K562 (cell line): ENCODE measurements around the gene ARL8A. TPM values are rescaled to one million over a fixed set of nuclear protein-coding genes. Genes with fewer than 3 reads are reported as not detected.

Experiments used
- ARID4B ChIP-seq: sonication (generic); formaldehyde crosslinking; IDR thresholded peaks from 2 replicates; pipeline ENCODE4 v1.8.0; 2022; ENCODE audit warnings: mild to moderate bottlenecking, missing genetic modification reagents
- BRF1 ChIP-seq: IDR thresholded peaks from 3 replicates; pipeline ENCODE4 v1.6.1; 2011; ENCODE audit warnings: borderline replicate concordance, mild to moderate bottlenecking; ENCODE audit not compliant: insufficient read length; ENCODE audit errors: extremely low read depth
- CHD2 ChIP-seq: IDR thresholded peaks from 2 replicates; pipeline ENCODE4 v1.6.1; 2011; ENCODE audit warnings: low read depth, low read length
- GATAD2B ChIP-seq: fragments of 450-650 bp; IDR thresholded peaks from 2 replicates; pipeline ENCODE4 v1.6.1; 2017; ENCODE audit warnings: mild to moderate bottlenecking, borderline replicate concordance
- MCM2 ChIP-seq: fragments of 450-650 bp; IDR thresholded peaks from 2 replicates; pipeline ENCODE4 v1.6.1; 2017; ENCODE audit warnings: low read depth, mild to moderate bottlenecking
- NCOA1 ChIP-seq: fragments of 450-650 bp; IDR thresholded peaks from 2 replicates; pipeline ENCODE4 v1.6.1; 2016; ENCODE audit warnings: low read depth
- NELFE ChIP-seq: IDR thresholded peaks from 2 replicates; pipeline ENCODE4 v1.6.1; 2011; ENCODE audit warnings: mild to moderate bottlenecking; ENCODE audit not compliant: insufficient read depth, insufficient read length
- PATZ1 ChIP-seq: fragments of 250-450 bp; sonication (Bioruptor Pico); IDR thresholded peaks from 2 replicates; pipeline ENCODE4 v1.5.0; 2020; ENCODE audit warnings: mild to moderate bottlenecking, borderline replicate concordance
- PHTF2 ChIP-seq: fragments of 250-450 bp; sonication (Bioruptor Pico); IDR thresholded peaks from 2 replicates; pipeline ENCODE4 v1.5.0; 2021; ENCODE audit warnings: mild to moderate bottlenecking
- RBM34 ChIP-seq: fragments of 200-400 bp; formaldehyde crosslinking; IDR thresholded peaks from 2 replicates; pipeline ENCODE4 v1.6.1; 2018; ENCODE audit warnings: low read length, borderline replicate concordance; ENCODE audit not compliant: insufficient read depth
- RBM39 ChIP-seq: fragments of 200-400 bp; formaldehyde crosslinking; optimal IDR thresholded peaks from 2 replicates; pipeline ENCODE3; 2018; ENCODE audit warnings: low read depth, low read length
- SFPQ ChIP-seq: fragments of 200-400 bp; formaldehyde crosslinking; IDR thresholded peaks from 2 replicates; pipeline ENCODE4 v1.6.1; 2017; ENCODE audit warnings: mild to moderate bottlenecking, low read depth, low read length, moderate library complexity
- SLC30A9 ChIP-seq: fragments of 250-450 bp; sonication (Bioruptor Pico); IDR thresholded peaks from 2 replicates; pipeline ENCODE4 v1.8.0; 2022; ENCODE audit warnings: mild to moderate bottlenecking, moderate library complexity
- SMAD2 ChIP-seq: fragments of 150-350 bp; IDR thresholded peaks from 2 replicates; pipeline ENCODE4 v1.6.1; 2014; ENCODE audit warnings: low read depth, mild to moderate bottlenecking, low read length
- TRIM25 ChIP-seq: fragments of 450-650 bp; IDR thresholded peaks from 2 replicates; pipeline ENCODE4 v1.7.0; 2016; ENCODE audit warnings: borderline replicate concordance
- ZNF324 ChIP-seq: fragments of 250-450 bp; sonication (Bioruptor Pico); IDR thresholded peaks from 2 replicates; pipeline ENCODE4 v1.4.0; 2020; ENCODE audit warnings: mild to moderate bottlenecking
- ZNF41 ChIP-seq: fragments of 250-450 bp; sonication (Bioruptor Pico); conservative IDR thresholded peaks from 2 replicates; pipeline ENCODE4 v1.4.0; 2020; ENCODE audit warnings: mild to moderate bottlenecking
- ZNF583 ChIP-seq: fragments of 250-450 bp; sonication (Bioruptor Pico); IDR thresholded peaks from 2 replicates; pipeline ENCODE4 v1.4.0; 2020
- ZNF717 ChIP-seq: fragments of 250-450 bp; sonication (Bioruptor Pico); IDR thresholded peaks from 2 replicates; pipeline ENCODE4 v1.5.0; 2021
- polyA plus RNA-seq, 8 experiments: library from polyadenylated mRNA; depleted of rRNA in 4 of 8; stranded (reverse) in 5 of 8; unstranded in 3 of 8; fragments of >200 nt; fragmentation: Nextera tagmentation in 2 of 8; fragmentation: Illumina TruSeq in 1 of 8; extraction: Ambion mirVana in 2 of 8; extraction: Trizol in 1 of 8; gene quantifications; 2 replicates each; pipeline versions ENCODE4 v1.2.1 to v1.2.3, GENCODE V29; 2011 to 2014; ENCODE audit warnings: inconsistent platforms in 1 of 8, missing spikeins in 1 of 8
- total RNA-seq, 7 experiments: library from RNA; depleted of rRNA in 6 of 7; stranded (reverse); fragments of >200 nt in 6 of 7; fragmentation: Illumina TruSeq in 2 of 7; extraction: Trizol in 2 of 7; gene quantifications; 2 replicates each; pipeline versions ENCODE4 v1.2.1 to v1.2.3, GENCODE V29; 2011 to 2021; ENCODE audit warnings: low replicate concordance in 1 of 7

The ARL8A gene
- total and polyA plus RNA-seq, 9 of the 15 experiments (the other 6 are each of a cell fraction or from before 2014, with no cell fraction given) = 0.17 to 27.3 (median 15.6) TPM

- TF ChIP-seq ZNF324 (CRISPR knock-in tag) = no peak
- no peak for TF ChIP-seq MCM2
- no peak for TF ChIP-seq TRIM25
- TF ChIP-seq NCOA1 = no peak
- no peak for TF ChIP-seq SFPQ
- no peak for TF ChIP-seq NELFE
- TF ChIP-seq SLC30A9 = no peak
- no peak for TF ChIP-seq ZNF41 (CRISPR knock-in tag)
- no peak for TF ChIP-seq RBM34
- no peak for TF ChIP-seq ZNF583 (CRISPR knock-in tag)
- no peak for TF ChIP-seq SMAD2
- no peak for TF ChIP-seq PATZ1 (CRISPR knock-in tag)
- no peak for TF ChIP-seq RBM39
- TF ChIP-seq ZNF717 (CRISPR knock-in tag) = no peak
- no peak for TF ChIP-seq ARID4B
- no peak for TF ChIP-seq PHTF2 (CRISPR knock-in tag)
- no peak for TF ChIP-seq BRF1
- TF ChIP-seq GATAD2B = no peak
- no peak for TF ChIP-seq CHD2
Observed at GRCh38 chr1:202105571-202106339, 38.8 kb downstream of the ARL8A start (continued).
